K562 (cell line): Measurements from ENCODE around the gene IPO13. TPM values are rescaled to one million over a fixed set of nuclear protein-coding genes. Genes with fewer than 3 reads are reported as not detected.

Experiments
- REST ChIP-seq, 2 experiments: fragments of 450-650 bp; formaldehyde crosslinking in 1 of 2; IDR thresholded peaks; 2 replicates each; pipeline versions ENCODE4 v1.4.0 to v1.6.1; 2014 to 2020; ENCODE audit warnings: mild to moderate bottlenecking in 2 of 2, borderline replicate concordance in 1 of 2, low read depth in 1 of 2
- SMARCA4 ChIP-seq: fragments of 450-650 bp; IDR thresholded peaks from 2 replicates; pipeline ENCODE4 v1.6.1; 2016
- polyA plus RNA-seq, 8 experiments: library from polyadenylated mRNA; depleted of rRNA in 4 of 8; stranded (reverse) in 5 of 8; unstranded in 3 of 8; fragments of >200 nt; fragmentation: Nextera tagmentation in 2 of 8; fragmentation: Illumina TruSeq in 1 of 8; extraction: Ambion mirVana in 2 of 8; extraction: Trizol in 1 of 8; gene quantifications; 2 replicates each; pipeline versions ENCODE4 v1.2.1 to v1.2.3, GENCODE V29; 2011 to 2014; ENCODE audit warnings: inconsistent platforms in 1 of 8, missing spikeins in 1 of 8
- total RNA-seq, 7 experiments: library from RNA; depleted of rRNA in 6 of 7; stranded (reverse); fragments of >200 nt in 6 of 7; fragmentation: Illumina TruSeq in 2 of 7; extraction: Trizol in 2 of 7; gene quantifications; 2 replicates each; pipeline versions ENCODE4 v1.2.1 to v1.2.3, GENCODE V29; 2011 to 2021; ENCODE audit warnings: low replicate concordance in 1 of 7

IPO13 gene
- total and polyA plus RNA-seq, 9 of the 15 experiments (the other 6 are each of a cell fraction or from before 2014, with no cell fraction given) = 7.0 to 30.8 (median 16.2) TPM

DNA sequence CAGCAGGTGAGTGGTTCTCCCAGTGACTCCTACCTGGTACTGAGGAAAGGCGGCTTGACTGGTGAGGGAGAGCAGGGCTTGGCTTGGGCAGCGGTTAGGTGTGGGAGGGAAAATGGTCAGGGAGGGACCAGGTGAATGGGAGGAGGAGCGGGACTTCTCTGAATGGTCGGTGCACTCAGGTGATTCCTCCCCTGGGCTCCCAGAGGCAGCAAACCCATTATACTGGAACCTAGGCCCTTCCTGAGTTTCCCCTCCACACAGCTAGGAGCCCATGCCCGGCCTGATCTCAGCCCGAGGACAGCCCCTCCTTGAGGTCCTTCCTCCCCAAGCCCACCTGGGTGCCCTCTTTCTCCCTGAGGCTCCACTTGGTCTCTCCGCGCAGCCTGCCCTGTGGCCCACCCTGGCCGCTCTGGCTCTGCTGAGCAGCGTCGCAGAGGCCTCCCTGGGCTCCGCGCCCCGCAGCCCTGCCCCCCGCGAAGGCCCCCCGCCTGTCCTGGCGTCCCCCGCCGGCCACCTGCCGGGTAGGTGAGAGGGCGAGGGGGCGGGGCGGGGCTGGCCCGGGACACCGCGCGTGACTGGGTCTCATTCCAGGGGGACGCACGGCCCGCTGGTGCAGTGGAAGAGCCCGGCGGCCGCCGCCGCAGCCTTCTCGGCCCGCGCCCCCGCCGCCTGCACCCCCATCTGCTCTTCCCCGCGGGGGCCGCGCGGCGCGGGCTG is 10.9 kb upstream of the IPO13 start (continued):
- TF ChIP-seq REST (IDR thresholded peaks at IDR 0.05; ENCODE audit: borderline replicate concordance) = no peak
- no peak for TF ChIP-seq REST (CRISPR knock-in tag; IDR thresholded peaks at IDR 0.05; ENCODE audit: low read depth)
- TF ChIP-seq SMARCA4 = no peak
- TF ChIP-seq, all 486 proteins: peak for 0
